ENCODE measurements around the gene ANKS1B. TPM values are rescaled to one million over a fixed set of nuclear protein-coding genes. Genes with fewer than 3 reads are reported as not detected.

The ANKS1B gene
- total and polyA plus RNA-seq, 11 donors: 0.62 to 5.8 (median 1.8) TPM

GRCh38 chr12:99433155-99433554 is 551.6 kb downstream of the ANKS1B start:
- Histone ChIP-seq H3K27ac (no peak overlapping the region), H3K9me3 (no peaks in the 10 kb centered on the region), H3K4me3 (no peak overlapping the region), H3K4me1 (no peaks in the 10 kb centered on the region), H3K27me3 (no peaks in the 10 kb centered on the region), H3K36me3 (no peaks in the 10 kb centered on the region)
- WGBS, 4 donors: 91 to 98% (median 94%) methylated on average over 1 of the region's 1 CpG
- TF ChIP-seq POLR2A (IDR thresholded peaks at IDR 0.05) (no peak), CTCF (IDR thresholded peaks at IDR 0.05) (no peak)
- no peak for ATAC-seq
- intact Hi-C loops (cut with DNase I): no loop called here
- DNase-seq: no peak

- Histone ChIP-seq H3K9me3 (no peaks in the 10 kb centered on the region), H3K36me3 (no peaks in the 10 kb centered on the region), H3K4me1 (no peaks in the 10 kb centered on the region), H3K27me3 (no peaks in the 10 kb centered on the region), H3K4me3 (no peak overlapping the region), H3K27ac (no peak overlapping the region)
- TF ChIP-seq CTCF (IDR thresholded peaks at IDR 0.05) (no peak), POLR2A (IDR thresholded peaks at IDR 0.05) (no peak)
- no peak for DNase-seq
- no peak for ATAC-seq
- intact Hi-C loops (cut with DNase I): no loop called here
- 70 to 74% (median 72%) methylated on average over 2 of the region's 2 CpGs for WGBS, 4 donors
Observed at GRCh38 chr12:99431203-99431602, 553.5 kb downstream of the ANKS1B start.

- intact Hi-C loops (cut with DNase I): loop anchor here in 1 of 10 donors (2.0 kb wide), 1 partner anchor 18 kb away; no protein-coding TSS in a partner anchor
- 49 to 60% (median 55%) methylated on average over 2 of the region's 2 CpGs for WGBS, 4 donors
- Histone ChIP-seq H3K36me3 (no peaks in the 10 kb centered on the region), H3K4me1 (no peaks in the 10 kb centered on the region), H3K27ac (no peak overlapping the region), H3K9me3 (no peaks in the 10 kb centered on the region), H3K4me3 (no peak overlapping the region), H3K27me3 (no peaks in the 10 kb centered on the region)
- ATAC-seq (no peak), DNase-seq (no peak)
- TF ChIP-seq CTCF (IDR thresholded peaks at IDR 0.05) (no peak), POLR2A (IDR thresholded peaks at IDR 0.05) (no peak)
Observed at GRCh38 chr12:99427104-99427503, 557.6 kb downstream of the ANKS1B start.

DNA sequence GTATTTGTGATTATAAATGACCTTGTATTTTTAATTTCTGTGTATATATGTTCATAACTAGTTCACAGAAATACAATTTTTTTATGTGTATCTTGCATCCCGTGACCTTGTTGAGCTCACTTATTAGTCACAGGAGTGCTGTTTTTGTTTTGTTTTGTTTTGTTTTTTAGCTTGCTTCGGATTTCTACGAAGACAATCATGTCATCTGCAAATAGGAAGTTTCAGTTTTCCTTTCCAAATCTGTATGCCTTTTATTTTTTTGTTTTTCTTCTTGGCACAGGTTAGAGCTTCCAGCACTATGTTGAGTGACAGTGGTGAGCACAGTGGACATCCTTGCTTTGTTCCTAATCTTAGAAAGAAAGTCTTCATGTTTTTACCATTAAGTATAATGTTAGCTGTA is 566.4 kb downstream of the ANKS1B start:
- Histone ChIP-seq H3K4me3 (no peak overlapping the region), H3K9me3 (peaks cover 0 to 14% (median 4%) of the 10 kb centered on the region in 12 donors), H3K4me1 (no peaks in the 10 kb centered on the region), H3K27ac (no peak overlapping the region), H3K27me3 (no peaks in the 10 kb centered on the region), H3K36me3 (no peaks in the 10 kb centered on the region)
- DNase-seq (no peak), ATAC-seq (no peak)
- TF ChIP-seq POLR2A (IDR thresholded peaks at IDR 0.05) (no peak), CTCF (IDR thresholded peaks at IDR 0.05) (no peak)
- 40 to 65% (median 61%) methylated on average over 3 of the region's 3 CpGs for WGBS, 4 donors
- intact Hi-C loops (cut with DNase I): no loop called here
